IPS-18c (cell line): ENCODE results near the gene SDK1.
A peak's percentile ranks its signal among the peaks of the same experiment; 100 is the strongest.

Experiments
- H3K4me3 ChIP-seq: 2 replicates; pipeline ENCODE4 v1.7.0; 2013; ENCODE audit warnings: low read depth, mild to moderate bottlenecking, low read length, moderate library complexity; ENCODE audit not compliant: insufficient read depth
- H3K9me3 ChIP-seq: one replicate; pipeline ENCODE4 v1.6.1; 2013; ENCODE audit warnings: mild to moderate bottlenecking, low read length, moderate library complexity; ENCODE audit not compliant: control insufficient read depth, insufficient read depth

The SDK1 gene

DNA sequence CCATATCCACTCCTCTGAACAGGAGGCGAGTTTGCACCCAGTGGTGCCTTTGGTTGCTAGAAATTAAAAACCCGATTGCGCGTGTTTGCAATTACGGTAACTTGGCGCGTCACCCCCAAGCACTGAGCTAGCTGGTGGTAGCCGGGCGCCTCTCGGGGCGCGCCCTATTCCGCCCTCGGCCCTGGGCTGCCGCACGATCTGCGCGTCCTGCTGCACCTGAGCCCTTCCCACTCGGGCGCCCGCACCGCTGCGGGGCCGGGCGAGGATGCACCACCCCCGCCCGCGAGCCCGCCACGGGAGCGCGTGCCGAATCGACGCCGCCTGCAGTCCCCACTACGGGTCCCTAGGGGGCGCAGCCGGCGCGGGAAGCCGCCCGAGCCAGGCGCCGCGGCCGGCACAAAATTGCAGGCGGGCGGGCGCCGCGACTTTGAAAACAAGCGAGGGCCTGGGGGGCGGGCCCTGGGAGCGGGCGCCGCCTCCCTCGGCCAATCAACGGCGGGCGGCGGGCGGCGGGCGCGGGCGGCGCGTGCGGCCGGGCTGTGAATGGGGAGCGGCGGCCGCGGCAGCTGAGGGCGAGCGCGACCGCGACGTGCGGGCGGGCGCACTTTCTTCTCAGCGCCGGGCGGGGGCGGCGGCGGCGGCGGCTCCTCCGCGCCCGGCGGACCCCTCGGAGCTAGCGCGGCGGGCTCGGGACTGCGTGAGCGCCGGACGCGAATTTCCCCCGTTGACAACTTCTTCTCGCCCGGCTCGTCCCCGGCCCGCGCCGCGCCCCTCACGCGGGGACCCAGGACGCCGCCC, at the start of gene SDK1:
SDK1 (plus strand) TSS at position 602 of the 798 bp plus-strand sequence. CDS start 335 bp downstream, outside the sequence.
- peak within 1 kb of the TSS; percentile 74 for H3K4me3 ChIP-seq
- peaks cover 3% of the 10 kb centered on the region for H3K9me3 ChIP-seq

DNA sequence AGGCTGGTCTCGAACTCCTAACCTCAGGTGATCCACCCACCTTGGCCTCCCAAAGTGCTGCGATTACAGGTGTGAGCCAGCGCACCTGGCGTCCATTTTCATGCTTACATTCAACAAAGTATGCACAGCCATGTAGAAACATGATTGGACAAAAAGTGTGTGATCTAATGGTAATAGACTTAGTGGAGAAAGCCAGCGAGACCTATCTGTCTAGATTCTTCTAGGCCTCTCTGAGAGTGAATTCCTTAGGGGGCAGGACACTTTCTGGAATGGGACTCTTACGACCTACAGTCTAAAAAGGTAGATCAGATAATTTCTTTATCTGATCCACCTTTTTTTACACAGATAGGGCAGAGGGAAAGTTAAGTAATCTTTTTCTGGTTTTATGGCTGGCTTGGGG, 46.3 kb upstream of the SDK1 start:
- H3K9me3 ChIP-seq, result peaks cover 2% of the 10 kb centered on the region
- H3K4me3 ChIP-seq, result no peak overlapping the region

DNA sequence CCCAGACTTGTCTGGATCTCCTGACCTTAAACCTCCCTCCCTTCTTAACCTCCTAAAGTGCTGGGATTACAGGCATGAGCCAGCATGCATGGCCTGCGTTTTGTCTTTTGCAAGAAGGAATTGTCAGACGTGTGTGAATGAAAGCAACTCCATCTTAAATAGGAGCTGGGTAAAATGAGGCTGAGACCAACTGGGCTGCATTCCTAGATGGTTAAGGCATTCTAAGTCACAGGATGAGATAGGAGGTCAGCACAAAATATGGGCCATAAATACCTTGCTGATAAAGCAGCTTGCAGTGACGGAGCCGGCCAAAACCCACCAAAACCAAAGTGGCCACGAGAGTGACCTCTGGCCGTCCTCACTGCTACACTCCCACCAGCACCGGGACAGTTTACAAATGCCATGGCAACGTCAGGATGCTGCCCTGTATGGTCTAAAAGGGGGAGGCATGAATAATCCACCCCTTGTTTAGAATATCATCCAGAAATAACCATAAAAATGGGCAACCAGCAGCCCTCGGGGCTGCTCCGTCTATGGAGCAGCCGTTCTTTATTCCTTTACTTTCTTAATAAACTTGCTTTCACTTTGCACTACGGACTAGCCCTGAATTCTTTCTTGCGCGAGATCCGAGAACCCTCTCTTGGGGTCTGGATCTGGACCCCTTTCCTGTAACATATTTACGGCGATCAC, 41.2 kb upstream of the SDK1 start:
- H3K4me3 ChIP-seq, result no peak overlapping the region
- no peaks in the 10 kb centered on the region for H3K9me3 ChIP-seq

- Histone ChIP-seq H3K4me3 (no peak overlapping the region), H3K9me3 (no peaks in the 10 kb centered on the region)
These were observed 40.7 kb upstream of the SDK1 start for GRCh38 chr7:3260401-3260715.

GRCh38 chr7:3264693-3265339, 36.2 kb upstream of the SDK1 start:
- Histone ChIP-seq H3K9me3 (no peaks in the 10 kb centered on the region), H3K4me3 (no peak overlapping the region)

DNA sequence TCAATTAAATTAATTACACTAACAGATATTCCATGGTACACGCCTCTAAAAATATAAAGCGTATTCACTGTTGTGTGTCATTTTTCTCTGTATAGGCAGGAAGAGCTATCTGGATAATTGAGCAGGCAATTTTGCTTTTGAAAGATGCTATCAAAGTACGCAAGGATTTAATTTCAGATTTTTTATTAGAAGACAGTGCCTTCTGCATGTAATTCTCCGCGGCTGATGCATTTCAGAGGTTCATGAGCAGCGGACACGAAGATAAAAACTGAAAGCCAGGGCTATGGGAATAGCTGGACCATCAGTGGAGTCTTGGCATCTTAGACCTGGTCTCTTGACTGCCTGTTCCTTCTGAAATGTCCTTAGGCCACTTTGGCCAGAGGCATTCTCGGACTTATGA, 35.7 kb upstream of the SDK1 start:
- H3K4me3 ChIP-seq, result no peak overlapping the region
- no peaks in the 10 kb centered on the region for H3K9me3 ChIP-seq

GRCh38 chr7:3266240-3266639, 34.8 kb upstream of the SDK1 start:
- H3K9me3 ChIP-seq, result no peaks in the 10 kb centered on the region

GRCh38 chr7:3267966-3268690, 32.9 kb upstream of the SDK1 start:
- Histone ChIP-seq H3K4me3 (no peak overlapping the region), H3K9me3 (no peaks in the 10 kb centered on the region)

More at GRCh38 chr7:3266240-3266639, 34.8 kb upstream of the SDK1 start:
- H3K4me3 ChIP-seq, result no peak overlapping the region

GRCh38 chr7:3270362-3270761, 30.7 kb upstream of the SDK1 start:
- Histone ChIP-seq H3K9me3 (no peaks in the 10 kb centered on the region), H3K4me3 (no peak overlapping the region)

DNA sequence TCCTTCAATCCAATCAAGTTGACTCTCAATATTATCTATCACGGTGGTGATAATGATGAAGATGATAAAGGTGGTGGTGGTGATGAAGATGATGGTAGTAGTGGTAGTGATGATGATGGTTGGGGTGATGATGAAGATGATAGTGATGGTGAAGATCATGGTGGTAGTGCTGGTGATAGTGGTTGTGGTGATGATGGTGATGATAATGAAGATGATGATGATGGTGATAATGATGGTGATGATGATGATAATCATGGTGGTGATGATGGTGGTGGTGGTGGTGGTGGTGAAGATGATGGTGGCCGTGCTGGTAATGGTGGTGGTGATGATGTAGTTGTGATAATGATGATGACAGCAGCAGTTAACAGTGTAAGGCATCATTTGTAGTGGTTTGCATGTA, 29.8 kb upstream of the SDK1 start:
- no peak overlapping the region for H3K4me3 ChIP-seq
- no peaks in the 10 kb centered on the region for H3K9me3 ChIP-seq

GRCh38 chr7:3272691-3273141, 28.3 kb upstream of the SDK1 start:
- Histone ChIP-seq H3K9me3 (no peaks in the 10 kb centered on the region), H3K4me3 (no peak overlapping the region)

GRCh38 chr7:3274131-3274530, 26.9 kb upstream of the SDK1 start:
- Histone ChIP-seq H3K4me3 (no peak overlapping the region), H3K9me3 (no peaks in the 10 kb centered on the region)

DNA sequence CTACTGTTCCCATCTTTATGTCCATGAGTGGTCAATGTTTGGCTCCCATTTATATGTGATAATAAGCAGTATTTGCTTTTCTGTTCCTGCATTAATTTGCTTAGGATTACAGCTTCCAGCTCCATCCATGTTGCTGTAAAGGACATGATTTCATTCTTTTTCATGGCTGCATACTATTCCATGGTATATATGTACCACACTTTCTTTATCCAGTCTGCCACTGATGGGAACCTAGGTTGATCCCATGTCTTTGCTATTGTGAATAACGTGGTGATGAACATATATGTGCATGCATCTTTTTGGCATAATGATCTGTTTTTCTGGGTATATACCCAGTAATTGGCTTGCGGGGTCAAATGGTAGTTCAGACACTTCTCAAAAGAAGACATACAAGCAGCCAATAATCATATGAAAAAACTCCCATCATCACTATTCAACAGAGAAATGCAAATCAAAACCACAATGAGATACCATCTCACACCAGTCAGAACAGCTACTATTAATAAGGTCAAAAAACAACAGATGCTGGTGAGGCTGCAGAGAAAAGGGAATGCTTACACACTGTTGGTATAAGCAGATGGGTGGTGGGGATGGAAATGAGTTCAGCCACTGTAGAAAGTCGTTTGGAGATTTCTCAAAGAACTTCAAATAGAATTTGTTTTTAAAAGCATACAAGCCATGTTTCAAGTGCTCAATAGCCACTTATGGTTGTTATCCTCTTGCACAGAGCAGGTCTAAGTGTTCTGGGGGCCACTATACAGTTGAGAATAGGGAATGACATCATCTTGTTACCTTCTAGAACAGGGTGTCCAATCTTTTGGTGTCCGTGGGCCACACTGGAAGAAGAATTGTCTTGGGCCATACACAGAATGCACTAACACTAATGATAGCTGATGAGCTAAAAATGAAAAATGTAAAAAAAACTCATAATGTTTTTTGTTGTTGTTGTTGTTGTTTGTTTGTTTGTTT, 23.2 kb upstream of the SDK1 start:
- Histone ChIP-seq H3K4me3 (no peak overlapping the region), H3K9me3 (no peaks in the 10 kb centered on the region)

DNA sequence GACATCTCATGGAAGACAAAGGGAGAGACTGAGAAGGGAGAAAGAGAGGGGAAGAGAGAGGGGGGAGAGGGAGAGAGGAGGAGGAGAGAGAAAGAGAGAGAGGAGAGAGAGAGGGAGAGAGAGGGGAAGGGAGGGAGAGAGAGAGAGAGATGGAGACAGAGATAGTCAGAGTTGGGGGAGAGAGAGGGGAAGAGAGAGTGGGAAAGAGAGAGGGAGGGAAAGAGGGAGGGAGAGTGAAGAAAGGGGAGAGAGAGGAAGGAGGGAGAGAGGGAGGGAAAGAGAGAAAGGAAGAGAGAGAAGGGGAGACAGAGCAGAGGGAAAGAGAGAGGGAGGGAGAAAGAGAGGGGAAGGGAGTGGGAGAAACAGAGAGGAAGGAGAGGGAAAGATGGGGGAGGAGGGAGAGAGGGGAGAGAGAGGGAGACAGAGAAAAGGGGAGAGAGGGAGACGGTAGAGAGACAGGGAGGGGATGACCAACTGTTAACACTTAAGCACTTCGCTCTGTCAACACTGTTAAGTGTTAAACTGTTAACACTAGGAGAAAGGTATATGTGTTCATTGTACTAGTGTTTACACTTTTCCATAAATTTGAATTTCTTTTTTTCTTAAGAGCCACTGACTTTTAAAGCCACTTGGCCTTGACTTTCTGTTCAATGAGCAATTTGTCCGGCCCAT, 21.8 kb upstream of the SDK1 start:
- H3K9me3 ChIP-seq, result no peaks in the 10 kb centered on the region
- H3K4me3 ChIP-seq, result no peak overlapping the region

DNA sequence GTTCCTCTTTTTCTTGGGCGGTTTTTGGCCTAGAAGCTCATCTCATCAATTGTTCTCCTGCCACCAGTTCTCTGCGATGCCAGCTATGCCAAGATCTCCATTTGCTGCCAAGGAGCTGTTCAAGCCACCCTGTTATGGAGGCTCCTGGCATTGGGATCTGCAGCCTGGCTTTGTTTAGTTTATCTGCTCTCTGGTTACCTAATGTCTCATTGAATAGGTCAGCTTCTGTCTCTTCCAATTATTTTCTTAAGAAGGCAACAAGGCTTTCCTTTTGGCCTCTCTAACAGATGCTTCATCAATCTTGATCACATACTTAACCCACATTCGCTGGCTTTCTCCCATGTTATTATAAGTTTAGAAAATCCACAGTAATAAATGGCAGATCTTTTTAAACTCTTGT, 20.6 kb upstream of the SDK1 start:
- no peaks in the 10 kb centered on the region for H3K9me3 ChIP-seq
- H3K4me3 ChIP-seq, result no peak overlapping the region
